Femur (tissue), 1 donor: ENCODE results near the gene TRABD.
"Not testable (repeated sequence)": the region's sequence is repeated elsewhere in the genome, so short reads cannot be mapped to it uniquely, and the experiment has no call there.

Source experiments
- DNase-seq: peaks from one replicate; pipeline ENCODE4 v3.0.0-alpha.2; 2017

The TRABD gene

GRCh38 chr22:50151571-50152537 lies 33.9 kb upstream of the TRABD start:
- no peak for DNase-seq

GRCh38 chr22:50153056-50153755 lies 32.5 kb upstream of the TRABD start:
- no peak for DNase-seq

- DNase-seq = no peak
Measured at GRCh38 chr22:50153756-50154140, 32.0 kb upstream of the TRABD start.

GRCh38 chr22:50157709-50158375 lies 27.9 kb upstream of the TRABD start:
- peak; percentile 15 for DNase-seq

GRCh38 chr22:50160947-50161346 lies 24.8 kb upstream of the TRABD start:
- DNase-seq = no peak

- DNase-seq = no peak
Measured at GRCh38 chr22:50161508-50162390, 24.0 kb upstream of the TRABD start.

GRCh38 chr22:50162391-50162956 lies 23.2 kb upstream of the TRABD start:
- no peak for DNase-seq

- peak; percentile 15 for DNase-seq
Measured at GRCh38 chr22:50165436-50166123, 20.1 kb upstream of the TRABD start.

GRCh38 chr22:50167689-50168489 lies 17.8 kb upstream of the TRABD start:
- DNase-seq = peak; percentile 10

- DNase-seq = not testable (repeated sequence)
Measured at GRCh38 chr22:50168490-50169180, 17.1 kb upstream of the TRABD start.

- peak; percentile 19 for DNase-seq
Measured at GRCh38 chr22:50169181-50169759, 16.4 kb upstream of the TRABD start.

- peak; percentile 32 for DNase-seq
Measured at GRCh38 chr22:50169774-50170341, 15.9 kb upstream of the TRABD start.

- peak; percentile 39 for DNase-seq
Measured at GRCh38 chr22:50170453-50171318, 15.0 kb upstream of the TRABD start, which contains the start of gene PANX2. Gene PANX2, plus strand, starts transcription at chr22:50170731. Its CDS starts 0 bp downstream, at chr22:50170731.

- peak; percentile 37 for DNase-seq
Measured at GRCh38 chr22:50171319-50171964, 14.3 kb upstream of the TRABD start.

- DNase-seq = no peak
Measured at GRCh38 chr22:50171965-50172421, 13.7 kb upstream of the TRABD start.

- DNase-seq = peak; percentile 22
Measured at GRCh38 chr22:50173311-50173982, 12.3 kb upstream of the TRABD start.

GRCh38 chr22:50173983-50174355 lies 11.7 kb upstream of the TRABD start:
- DNase-seq = no peak
